H9 (cell line): ENCODE results near the gene ADAM19. TPM values are rescaled to one million over a fixed set of nuclear protein-coding genes. Genes with fewer than 3 reads are reported as not detected.

ENCODE experiments used
- DNase-seq: peaks from one replicate; pipeline ENCODE4 v3.0.0-alpha.2; 2017
- H2AFZ ChIP-seq: one replicate; pipeline ENCODE4 v1.6.1; 2013; ENCODE audit warnings: mild to moderate bottlenecking, low read length, control low read depth, moderate library complexity
- H2AK5ac ChIP-seq: 2 replicates; pipeline ENCODE4 v1.6.1; 2013; ENCODE audit warnings: low read length, control low read depth, mixed read lengths; ENCODE audit not compliant: insufficient read length
- H2BK120ac ChIP-seq: one replicate; pipeline ENCODE4 v1.6.1; 2013; ENCODE audit warnings: low read depth, mild to moderate bottlenecking, low read length, control low read depth, inconsistent platforms; ENCODE audit not compliant: poor library complexity, severe bottlenecking
- H2BK12ac ChIP-seq: 2 replicates; pipeline ENCODE4 v1.6.1; 2013; ENCODE audit warnings: low read length, control low read depth, mixed read lengths, low read depth; ENCODE audit not compliant: insufficient read length
- H2BK15ac ChIP-seq: 2 replicates; pipeline ENCODE4 v1.6.1; 2013; ENCODE audit warnings: low read depth, low read length, control low read depth
- H2BK20ac ChIP-seq: one replicate; pipeline ENCODE4 v1.6.1; 2013; ENCODE audit warnings: low read depth, mild to moderate bottlenecking, low read length, control low read depth, inconsistent platforms; ENCODE audit not compliant: poor library complexity, severe bottlenecking
- H2BK5ac ChIP-seq: 2 replicates; pipeline ENCODE4 v1.6.1; 2013; ENCODE audit warnings: low read length, control low read depth, mixed read lengths; ENCODE audit not compliant: insufficient read length
- H3K14ac ChIP-seq: 2 replicates; pipeline ENCODE4 v1.6.1; 2013; ENCODE audit warnings: low read length, control low read depth; ENCODE audit not compliant: insufficient read depth
- H3K18ac ChIP-seq: 2 replicates; pipeline ENCODE4 v1.6.1; 2013; ENCODE audit warnings: low read depth, mild to moderate bottlenecking, mixed read lengths, low read length, control low read depth; ENCODE audit not compliant: insufficient read length
- H3K23ac ChIP-seq: 2 replicates; pipeline ENCODE4 v1.6.1; 2013; ENCODE audit warnings: low read length, control low read depth, mixed read lengths, low read depth; ENCODE audit not compliant: insufficient read length
- H3K23me2 ChIP-seq: 2 replicates; pipeline ENCODE4 v1.6.1; 2013; ENCODE audit warnings: low read depth, mild to moderate bottlenecking, mixed read lengths, low read length, control low read depth; ENCODE audit not compliant: insufficient read length, poor library complexity, severe bottlenecking
- H3K27ac ChIP-seq: 2 replicates; pipeline ENCODE4 v1.5.1; 2013; ENCODE audit warnings: low read length, control low read depth, mixed read lengths, low read depth; ENCODE audit not compliant: insufficient read length
- H3K27me3 ChIP-seq: 2 replicates; pipeline ENCODE4 v1.6.1; 2013; ENCODE audit warnings: low read length, control low read depth, inconsistent platforms; ENCODE audit not compliant: insufficient read depth
- H3K4ac ChIP-seq: 2 replicates; pipeline ENCODE4 v1.6.1; 2013; ENCODE audit warnings: low read depth, mild to moderate bottlenecking, control low read depth, inconsistent platforms, low read length, moderate library complexity
- H3K4me1 ChIP-seq: 2 replicates; pipeline ENCODE4 v1.6.1; 2013; ENCODE audit warnings: low read length, control low read depth, inconsistent platforms; ENCODE audit not compliant: insufficient read depth
- H3K4me2 ChIP-seq: 2 replicates; pipeline ENCODE4 v1.6.1; 2013; ENCODE audit warnings: low read length, control low read depth, mixed read lengths; ENCODE audit not compliant: insufficient read length, insufficient read depth
- H3K56ac ChIP-seq: 2 replicates; pipeline ENCODE4 v1.6.1; 2013; ENCODE audit warnings: low read depth, mild to moderate bottlenecking, mixed read lengths, low read length, control low read depth; ENCODE audit not compliant: insufficient read length
- H3K79me1 ChIP-seq: 2 replicates; pipeline ENCODE4 v1.6.1; 2013; ENCODE audit warnings: low read depth, mild to moderate bottlenecking, moderate library complexity, low read length, control low read depth, inconsistent platforms; ENCODE audit not compliant: insufficient read depth, poor library complexity, severe bottlenecking
- H3K79me2 ChIP-seq: 2 replicates; pipeline ENCODE4 v1.6.1; 2013; ENCODE audit warnings: low read length, control low read depth, inconsistent platforms; ENCODE audit not compliant: insufficient read depth
- H3K9ac ChIP-seq: 2 replicates; pipeline ENCODE4 v1.6.1; 2013; ENCODE audit warnings: low read length, control low read depth, mixed read lengths; ENCODE audit not compliant: insufficient read length; ENCODE audit errors: extremely low read depth
- H3K9me3 ChIP-seq: one replicate; pipeline ENCODE4 v1.6.1; 2013; ENCODE audit warnings: low read depth, low read length, inconsistent platforms; ENCODE audit not compliant: control insufficient read depth
- H3T11ph ChIP-seq: one replicate; pipeline ENCODE4 v1.6.1; 2013; ENCODE audit warnings: mild to moderate bottlenecking, low read length, control low read depth, inconsistent platforms
- H4K20me1 ChIP-seq: one replicate; pipeline ENCODE4 v1.6.1; 2013; ENCODE audit not compliant: control insufficient read depth, insufficient read length, insufficient read depth
- H4K5ac ChIP-seq: 2 replicates; pipeline ENCODE4 v1.6.1; 2013; ENCODE audit warnings: low read depth, mild to moderate bottlenecking, mixed read lengths, low read length, control low read depth; ENCODE audit not compliant: insufficient read length
- H4K8ac ChIP-seq: replicated peaks from 2 replicates; pipeline ENCODE4 v1.6.1; 2013; ENCODE audit warnings: low read length, control low read depth, mixed read lengths, low read depth; ENCODE audit not compliant: insufficient read length
- H4K91ac ChIP-seq: 2 replicates; pipeline ENCODE4 v1.6.1; 2013; ENCODE audit warnings: low read depth, mild to moderate bottlenecking, moderate library complexity, mixed read lengths, low read length, control low read depth; ENCODE audit not compliant: insufficient read length
- H3K27ac Mint-ChIP-seq, 3 experiments: 2 replicates in 2 of 3; 3 replicates in 1 of 3; pipeline ENCODE4 v1.8.0; 2020 to 2021; ENCODE audit warnings: mixed read lengths in 3 of 3, mild to moderate bottlenecking in 1 of 3, moderate library complexity in 1 of 3
- H3K27me3 Mint-ChIP-seq: 2 replicates; pipeline ENCODE4 v1.8.0; 2021; ENCODE audit warnings: low read depth, mild to moderate bottlenecking, moderate library complexity, mixed read lengths
- H3K36me3 Mint-ChIP-seq, 3 experiments: 2 replicates in 2 of 3; 3 replicates in 1 of 3; pipeline ENCODE4 v1.8.0; 2020 to 2021; ENCODE audit warnings: low read depth in 3 of 3, mixed read lengths in 3 of 3; ENCODE audit not compliant: insufficient read depth in 1 of 3
- H3K4me1 Mint-ChIP-seq, 2 experiments: 2 replicates each; pipeline ENCODE4 v1.8.0; 2020; ENCODE audit warnings: mixed read lengths in 2 of 2
- H3K4me3 Mint-ChIP-seq, 2 experiments: 2 replicates in 1 of 2; 3 replicates in 1 of 2; pipeline ENCODE4 v1.8.0; 2020 to 2021; ENCODE audit warnings: mild to moderate bottlenecking in 2 of 2, mixed read lengths in 2 of 2, moderate library complexity in 1 of 2
- H3K9me3 Mint-ChIP-seq, 2 experiments: 2 replicates in 1 of 2; 3 replicates in 1 of 2; pipeline ENCODE4 v1.8.0; 2020; ENCODE audit warnings: mild to moderate bottlenecking in 2 of 2, mixed read lengths in 2 of 2, moderate library complexity in 1 of 2
- CTCF ChIP-seq: fragments of 200-600 bp; sonication (generic); conservative IDR thresholded peaks from 3 replicates; pipeline ENCODE4 v1.8.0; 2021; ENCODE audit warnings: antibody characterized with exemption, mild to moderate bottlenecking
- WGBS: extraction: QIAGEN DNeasy Blood & Tissue Kit; methylation state at CpG from one replicate; pipeline ENCODE4 v1.1.7; 2013; ENCODE audit warnings: missing lambda C conversion rate, low lambda C conversion rate, mixed read lengths; ENCODE audit not compliant: insufficient read length; ENCODE audit errors: extremely low coverage; 5-methylcytosine and 5-hydroxymethylcytosine counted together
- total RNA-seq: library from RNA; stranded (reverse); gene quantifications from 2 replicates; pipeline ENCODE4 v1.2.1, GENCODE V29; 2021

ADAM19 gene
- total RNA-seq, 1 experiment from 2014 or later, result 9.9 TPM

- no peak overlapping the region for H2AK5ac ChIP-seq
- H3K9me3 ChIP-seq, result no peaks in the 10 kb centered on the region
- Mint-ChIP-seq H3K4me1 (no peaks in the 10 kb centered on the region), H3K27ac (no peak overlapping the region), H3K36me3 (no peaks in the 10 kb centered on the region), H3K9me3 (peaks cover 0 to 5% of the 10 kb centered on the region in 2 experiments; a peak in 1 of 5 replicates), H3K4me3 (no peak overlapping the region), H3K27me3 (no peaks in the 10 kb centered on the region)
- no peaks in the 10 kb centered on the region for H4K20me1 ChIP-seq
- H4K91ac ChIP-seq, result no peak overlapping the region
- no peak overlapping the region for H2BK20ac ChIP-seq
- DNase-seq, result no peak
- H3K23ac ChIP-seq, result no peak overlapping the region
- no CpG with 5 or more reads among the region's 4 CpGs for WGBS
- no peaks in the 10 kb centered on the region for H3K27me3 ChIP-seq
- no peak overlapping the region for H3K9ac ChIP-seq
- H3K4ac ChIP-seq, result no peak overlapping the region
- no peak overlapping the region for H3K14ac ChIP-seq
- no peak overlapping the region for H2BK12ac ChIP-seq
- H3T11ph ChIP-seq, result no peak overlapping the region
- no peak overlapping the region for H2BK5ac ChIP-seq
- no peak overlapping the region for H4K5ac ChIP-seq
- no peak overlapping the region for H4K8ac ChIP-seq
- no peak overlapping the region for H3K18ac ChIP-seq
- no peak overlapping the region for H3K4me2 ChIP-seq
- TF ChIP-seq CTCF, result no peak
- no peaks in the 10 kb centered on the region for H3K4me1 ChIP-seq
- no peaks in the 10 kb centered on the region for H3K79me2 ChIP-seq
- H2BK120ac ChIP-seq, result no peak overlapping the region
- H3K56ac ChIP-seq, result no peak overlapping the region
- no peak overlapping the region for H3K27ac ChIP-seq
- H3K23me2 ChIP-seq, result no peaks in the 10 kb centered on the region
- H2BK15ac ChIP-seq, result no peak overlapping the region
- no peak overlapping the region for H2AFZ ChIP-seq
- H3K79me1 ChIP-seq, result no peaks in the 10 kb centered on the region
Observed at GRCh38 chr5:157616785-157617184, 41.2 kb upstream of the ADAM19 start.
